ENCODE results near the gene SH2D6.
"Not testable (repeated sequence)": the region's sequence is repeated elsewhere in the genome, so short reads cannot be mapped to it uniquely, and the experiment has no call there.

Gene SH2D6

GRCh38 chr2:85476624-85477023 lies 58.1 kb downstream of the SH2D6 start:
- no peak for DNase-seq
- no peaks in the 10 kb centered on the region for H3K36me3 Mint-ChIP-seq (ENCODE audit: low read depth)
- H3K9me3 Mint-ChIP-seq, result no peaks in the 10 kb centered on the region
- no peaks in the 10 kb centered on the region for H3K27me3 Mint-ChIP-seq
- H3K4me1 Mint-ChIP-seq (ENCODE audit: low read depth), result no peaks in the 10 kb centered on the region
- no peak overlapping the region for H3K27ac Mint-ChIP-seq
- H3K4me3 Mint-ChIP-seq, result no peak overlapping the region

- Mint-ChIP-seq H3K9me3 (no peaks in the 10 kb centered on the region), H3K27me3 (no peaks in the 10 kb centered on the region), H3K36me3 (ENCODE audit: low read depth) (no peaks in the 10 kb centered on the region), H3K4me3 (no peak overlapping the region), H3K27ac (no peak overlapping the region), H3K4me1 (ENCODE audit: low read depth) (no peaks in the 10 kb centered on the region)
- DNase-seq, result no peak
Measured at GRCh38 chr2:85477884-85478283, 59.4 kb downstream of the SH2D6 start.

DNA sequence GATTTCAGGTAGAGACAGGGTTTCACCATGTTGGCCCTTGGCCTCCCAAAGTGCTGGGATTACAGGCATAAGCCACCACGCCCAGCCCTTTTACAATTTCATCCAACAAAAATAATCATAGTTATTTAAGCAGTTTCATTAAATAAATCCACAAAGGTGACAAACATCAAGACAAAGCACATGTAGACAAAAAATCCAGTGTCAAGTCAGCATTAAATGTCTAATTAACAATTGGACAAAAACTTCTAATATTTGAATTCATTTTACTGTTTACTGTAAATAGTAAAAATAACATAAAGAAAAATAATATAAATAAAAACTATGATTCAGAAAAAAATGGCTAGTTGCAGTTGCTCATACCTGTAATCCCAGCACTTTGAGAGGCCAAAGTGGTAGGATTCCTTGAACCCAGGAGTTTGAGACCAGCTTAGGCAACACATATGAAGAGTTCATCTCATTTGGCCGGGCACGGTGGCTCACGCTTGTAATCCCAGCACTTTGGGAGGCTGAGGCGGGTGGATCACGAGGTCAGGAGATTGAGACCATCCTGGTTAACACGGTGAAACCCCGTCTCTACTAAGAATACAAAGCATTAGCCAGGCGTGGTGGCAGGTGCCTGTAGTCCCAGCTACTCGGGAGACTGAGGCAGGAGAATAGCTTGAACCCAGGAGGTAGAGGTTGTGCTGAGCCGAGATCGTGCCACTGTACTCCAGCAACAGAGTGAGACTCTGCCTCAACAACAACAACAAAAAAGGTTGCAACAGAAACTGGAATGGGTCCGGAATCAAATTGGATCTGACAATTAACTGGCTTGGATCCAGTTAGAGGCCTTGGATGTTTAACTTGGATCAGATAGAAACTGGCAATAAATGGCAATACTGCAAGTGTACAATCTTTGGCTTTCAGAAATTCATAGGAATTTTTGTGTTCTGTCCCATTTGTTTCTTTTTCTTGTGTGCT lies 63.6 kb downstream of the SH2D6 start:
- no peak overlapping the region for H3K4me3 Mint-ChIP-seq
- H3K27ac Mint-ChIP-seq, result no peak overlapping the region
- no peak for DNase-seq
- H3K4me1 Mint-ChIP-seq (ENCODE audit: low read depth), result no peaks in the 10 kb centered on the region
- no peaks in the 10 kb centered on the region for H3K36me3 Mint-ChIP-seq (ENCODE audit: low read depth)
- no peaks in the 10 kb centered on the region for H3K9me3 Mint-ChIP-seq
- no peaks in the 10 kb centered on the region for H3K27me3 Mint-ChIP-seq

GRCh38 chr2:85484615-85485014 lies 66.1 kb downstream of the SH2D6 start:
- not testable (repeated sequence) for H3K27me3 Mint-ChIP-seq; DNase-seq; H3K9me3 Mint-ChIP-seq; H3K4me3 Mint-ChIP-seq; H3K4me1 Mint-ChIP-seq (ENCODE audit: low read depth); H3K27ac Mint-ChIP-seq; H3K36me3 Mint-ChIP-seq (ENCODE audit: low read depth)

DNA sequence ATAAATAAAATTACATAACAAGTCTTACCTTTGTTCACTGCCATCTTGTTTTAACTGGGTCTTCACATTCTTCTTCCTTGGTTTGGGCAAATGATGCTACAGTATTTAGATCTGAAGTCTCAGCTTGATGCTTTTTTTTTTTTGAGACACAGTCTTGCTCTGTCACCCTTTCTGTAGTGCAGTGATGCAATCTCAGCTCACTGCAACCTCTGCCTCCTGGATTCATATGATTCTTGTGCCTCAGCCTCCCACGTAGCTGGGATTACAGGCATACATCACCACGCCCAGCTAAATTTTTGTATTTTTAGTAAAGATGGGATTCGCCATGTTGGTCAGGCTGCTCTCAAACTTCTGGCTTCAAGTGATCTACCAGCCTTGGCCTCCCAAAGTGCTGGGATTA lies 67.3 kb downstream of the SH2D6 start:
- no peaks in the 10 kb centered on the region for H3K27me3 Mint-ChIP-seq
- H3K4me1 Mint-ChIP-seq (ENCODE audit: low read depth), result no peaks in the 10 kb centered on the region
- peaks cover 2% of the 10 kb centered on the region for H3K9me3 Mint-ChIP-seq
- H3K36me3 Mint-ChIP-seq (ENCODE audit: low read depth), result no peaks in the 10 kb centered on the region
- H3K27ac Mint-ChIP-seq, result no peak overlapping the region
- no peak overlapping the region for H3K4me3 Mint-ChIP-seq
- no peak for DNase-seq

All from activated T-cell treated with anti-CD3 and anti-CD28 coated beads, Interleukin-2, amount 50 U/mL, for 24 hours (primary cell).